GM23338 (cell line): ENCODE measurements around the gene SDHB. TPM values are rescaled to one million over a fixed set of nuclear protein-coding genes. Genes with fewer than 3 reads are reported as not detected.

ENCODE experiments used
- ATAC-seq: fragments of 200-7000 bp; cut with Tn5 transposase; 3 replicates; pipeline ENCODE4 v1.9.1; 2020
- DNase-seq: peaks from one replicate; pipeline ENCODE4 v3.0.0-alpha.2; 2015; ENCODE audit warnings: low spot score
- H2AFZ ChIP-seq: fragments of 200-600 bp; sonication (generic); 2 replicates; pipeline ENCODE4 v1.8.0; 2016; ENCODE audit warnings: antibody characterized with exemption, mild to moderate bottlenecking, moderate library complexity
- H3F3A ChIP-seq: fragments of 200-600 bp; sonication (generic); replicated peaks from 2 replicates; pipeline ENCODE4 v1.8.0; 2017; ENCODE audit warnings: antibody characterized with exemption, mixed run types, low read depth
- H3K27ac ChIP-seq: fragments of 200-600 bp; sonication (generic); 2 replicates; pipeline ENCODE4 v1.6.1; 2016; ENCODE audit warnings: low read depth
- H3K27me3 ChIP-seq: fragments of 200-600 bp; sonication (generic); 2 replicates; pipeline ENCODE4 v1.8.0; 2016; ENCODE audit warnings: mild to moderate bottlenecking, mixed run types, moderate library complexity; ENCODE audit not compliant: insufficient read depth
- H3K36me3 ChIP-seq: fragments of 200-600 bp; sonication (generic); 2 replicates; pipeline ENCODE4 v1.8.0; 2016; ENCODE audit warnings: mild to moderate bottlenecking; ENCODE audit not compliant: insufficient read depth
- H3K4me1 ChIP-seq: fragments of 200-600 bp; sonication (generic); 2 replicates; pipeline ENCODE4 v1.8.0; 2016; ENCODE audit warnings: mild to moderate bottlenecking, moderate library complexity; ENCODE audit not compliant: insufficient read depth
- H3K4me2 ChIP-seq: fragments of 200-600 bp; sonication (generic); 2 replicates; pipeline ENCODE4 v1.7.1; 2017; ENCODE audit warnings: mixed run types
- H3K4me3 ChIP-seq: fragments of 200-600 bp; sonication (generic); 2 replicates; pipeline ENCODE4 v1.6.1; 2016; ENCODE audit warnings: mixed run types
- H3K79me2 ChIP-seq: fragments of 200-600 bp; sonication (generic); replicated peaks from 2 replicates; pipeline ENCODE4 v1.8.0; 2017; ENCODE audit warnings: mild to moderate bottlenecking; ENCODE audit not compliant: insufficient read depth
- H3K9me2 ChIP-seq: fragments of 200-600 bp; sonication (generic); 2 replicates; pipeline ENCODE4 v1.8.0; 2017; ENCODE audit not compliant: insufficient read depth
- H4K20me1 ChIP-seq: fragments of 200-600 bp; sonication (generic); replicated peaks from 2 replicates; pipeline ENCODE4 v1.8.0; 2017; ENCODE audit warnings: mild to moderate bottlenecking; ENCODE audit not compliant: insufficient read depth
- H3K27ac Mint-ChIP-seq: 2 replicates; pipeline ENCODE4 v1.8.0; 2020; ENCODE audit warnings: inconsistent platforms, mild to moderate bottlenecking, moderate library complexity, mixed read lengths
- H3K27me3 Mint-ChIP-seq: 3 replicates; pipeline ENCODE4 v1.8.0; 2022; ENCODE audit warnings: low read depth, mild to moderate bottlenecking, moderate library complexity, mixed read lengths, inconsistent platforms; ENCODE audit not compliant: insufficient read depth, poor library complexity
- H3K36me3 Mint-ChIP-seq: 3 replicates; pipeline ENCODE4 v1.8.0; 2021; ENCODE audit warnings: low read depth, mild to moderate bottlenecking, inconsistent platforms, moderate library complexity, mixed read lengths
- H3K4me1 Mint-ChIP-seq: 3 replicates; pipeline ENCODE4 v1.8.0; 2020; ENCODE audit warnings: mild to moderate bottlenecking, inconsistent platforms, mixed read lengths
- H3K4me3 Mint-ChIP-seq: 3 replicates; pipeline ENCODE4 v1.8.0; 2021; ENCODE audit warnings: moderate library complexity, mild to moderate bottlenecking, inconsistent platforms, mixed read lengths
- H3K9me3 Mint-ChIP-seq: 3 replicates; pipeline ENCODE4 v1.8.0; 2020; ENCODE audit warnings: moderate library complexity, mild to moderate bottlenecking, inconsistent platforms, mixed read lengths
- CREB1 ChIP-seq: fragments of 250-450 bp; sonication (Bioruptor Pico); IDR thresholded peaks from 2 replicates; pipeline ENCODE4 v1.5.0; 2020; ENCODE audit warnings: low read depth, mild to moderate bottlenecking, moderate library complexity
- EZH2 ChIP-seq: fragments of 200-600 bp; sonication (generic); IDR thresholded peaks from one replicate; pipeline ENCODE4 v1.8.0; 2017; ENCODE audit warnings: antibody characterized with exemption, mild to moderate bottlenecking, low read depth; ENCODE audit not compliant: unreplicated experiment
- EZH2phosphoT487 ChIP-seq: fragments of 200-600 bp; sonication (generic); IDR thresholded peaks from one replicate; pipeline ENCODE4 v1.8.1; 2018; ENCODE audit warnings: antibody characterized with exemption; ENCODE audit not compliant: unreplicated experiment
- JUNB ChIP-seq: IDR thresholded peaks from one replicate; pipeline ENCODE4 v1.6.1; 2016; ENCODE audit warnings: antibody characterized with exemption; ENCODE audit not compliant: unreplicated experiment
- NANOG ChIP-seq: IDR thresholded peaks from 2 replicates; pipeline ENCODE4 v1.6.1; 2016; ENCODE audit warnings: antibody characterized with exemption, borderline replicate concordance
- POLR2AphosphoS5 ChIP-seq: IDR thresholded peaks from 2 replicates; pipeline ENCODE4 v1.6.1; 2016; ENCODE audit warnings: antibody characterized with exemption, low read depth
- ZNF114 ChIP-seq: fragments of 250-450 bp; sonication (Bioruptor Pico); IDR thresholded peaks from 2 replicates; pipeline ENCODE4 v1.5.0; 2020; ENCODE audit warnings: mild to moderate bottlenecking, moderate library complexity
- ZNF331 ChIP-seq: fragments of 250-450 bp; sonication (Bioruptor Pico); IDR thresholded peaks from 2 replicates; pipeline ENCODE4 v1.5.0; 2020; ENCODE audit warnings: low read depth, mild to moderate bottlenecking, moderate library complexity
- polyA plus RNA-seq: library from polyadenylated mRNA; unstranded; fragments of >200 nt; fragmentation: Nextera tagmentation; extraction: Ambion mirVana; gene quantifications from 2 replicates; pipeline ENCODE4 v1.2.1, GENCODE V29; 2016
- total RNA-seq: library from RNA; depleted of rRNA; stranded (reverse); fragments of >200 nt; shearing (Covaris generic); gene quantifications from 2 replicates; pipeline ENCODE4 v1.2.3, GENCODE V29; 2014
- TF ChIP-seq, protein P1 (sequence below): IDR thresholded peaks from 2 replicates; pipeline ENCODE4 v1.6.1; 2016; ENCODE audit warnings: antibody characterized with exemption
- TF ChIP-seq, protein P2 (sequence below), 2 experiments: fragments of 200-600 bp in 1 of 2; sonication (generic) in 1 of 2; conservative IDR thresholded peaks; 2 replicates each; pipeline versions ENCODE4 v1.5.1 to v1.6.1; 2016 to 2017; ENCODE audit warnings: antibody characterized with exemption in 2 of 2, low read depth in 2 of 2, mild to moderate bottlenecking in 2 of 2, moderate library complexity in 1 of 2
- TF ChIP-seq, protein P3 (sequence below): fragments of 250-450 bp; sonication (Bioruptor Pico); IDR thresholded peaks from 2 replicates; pipeline ENCODE4 v1.5.0; 2020; ENCODE audit warnings: mild to moderate bottlenecking, moderate library complexity

SDHB gene
- total and polyA plus RNA-seq, 2 experiments from 2014 or later = 72.8 to 112 TPM

DNA sequence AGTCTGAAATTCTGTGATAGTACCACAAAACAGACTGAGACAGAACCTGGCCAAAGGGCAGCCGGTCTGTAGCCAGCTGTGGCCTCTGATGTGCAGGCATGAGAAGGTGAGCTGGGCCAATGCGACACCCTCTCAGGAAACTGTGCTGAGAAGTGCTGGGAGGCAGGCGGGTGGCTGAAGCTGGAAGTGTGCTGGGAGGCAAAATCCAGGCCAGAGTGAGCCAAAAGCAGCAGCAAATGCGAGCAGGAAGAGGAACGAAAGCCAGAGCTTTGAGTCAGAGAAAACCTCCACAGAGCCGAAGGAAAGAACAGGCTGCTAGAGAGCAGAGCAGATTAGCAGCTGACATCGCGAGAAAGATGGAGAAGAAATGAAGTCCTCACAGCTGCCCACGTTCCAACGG lies 31.9 kb downstream of the SDHB start (continued):
- TF ChIP-seq EZH2phosphoT487 = no peak
- TF ChIP-seq, protein P1, sequence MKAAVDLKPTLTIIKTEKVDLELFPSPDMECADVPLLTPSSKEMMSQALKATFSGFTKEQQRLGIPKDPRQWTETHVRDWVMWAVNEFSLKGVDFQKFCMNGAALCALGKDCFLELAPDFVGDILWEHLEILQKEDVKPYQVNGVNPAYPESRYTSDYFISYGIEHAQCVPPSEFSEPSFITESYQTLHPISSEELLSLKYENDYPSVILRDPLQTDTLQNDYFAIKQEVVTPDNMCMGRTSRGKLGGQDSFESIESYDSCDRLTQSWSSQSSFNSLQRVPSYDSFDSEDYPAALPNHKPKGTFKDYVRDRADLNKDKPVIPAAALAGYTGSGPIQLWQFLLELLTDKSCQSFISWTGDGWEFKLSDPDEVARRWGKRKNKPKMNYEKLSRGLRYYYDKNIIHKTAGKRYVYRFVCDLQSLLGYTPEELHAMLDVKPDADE = no peak
- TF ChIP-seq, protein P2, sequence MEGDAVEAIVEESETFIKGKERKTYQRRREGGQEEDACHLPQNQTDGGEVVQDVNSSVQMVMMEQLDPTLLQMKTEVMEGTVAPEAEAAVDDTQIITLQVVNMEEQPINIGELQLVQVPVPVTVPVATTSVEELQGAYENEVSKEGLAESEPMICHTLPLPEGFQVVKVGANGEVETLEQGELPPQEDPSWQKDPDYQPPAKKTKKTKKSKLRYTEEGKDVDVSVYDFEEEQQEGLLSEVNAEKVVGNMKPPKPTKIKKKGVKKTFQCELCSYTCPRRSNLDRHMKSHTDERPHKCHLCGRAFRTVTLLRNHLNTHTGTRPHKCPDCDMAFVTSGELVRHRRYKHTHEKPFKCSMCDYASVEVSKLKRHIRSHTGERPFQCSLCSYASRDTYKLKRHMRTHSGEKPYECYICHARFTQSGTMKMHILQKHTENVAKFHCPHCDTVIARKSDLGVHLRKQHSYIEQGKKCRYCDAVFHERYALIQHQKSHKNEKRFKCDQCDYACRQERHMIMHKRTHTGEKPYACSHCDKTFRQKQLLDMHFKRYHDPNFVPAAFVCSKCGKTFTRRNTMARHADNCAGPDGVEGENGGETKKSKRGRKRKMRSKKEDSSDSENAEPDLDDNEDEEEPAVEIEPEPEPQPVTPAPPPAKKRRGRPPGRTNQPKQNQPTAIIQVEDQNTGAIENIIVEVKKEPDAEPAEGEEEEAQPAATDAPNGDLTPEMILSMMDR (conservative IDR thresholded peaks at IDR 0.05; ENCODE audit: low read depth in 2 of 2) = no peak

DNA sequence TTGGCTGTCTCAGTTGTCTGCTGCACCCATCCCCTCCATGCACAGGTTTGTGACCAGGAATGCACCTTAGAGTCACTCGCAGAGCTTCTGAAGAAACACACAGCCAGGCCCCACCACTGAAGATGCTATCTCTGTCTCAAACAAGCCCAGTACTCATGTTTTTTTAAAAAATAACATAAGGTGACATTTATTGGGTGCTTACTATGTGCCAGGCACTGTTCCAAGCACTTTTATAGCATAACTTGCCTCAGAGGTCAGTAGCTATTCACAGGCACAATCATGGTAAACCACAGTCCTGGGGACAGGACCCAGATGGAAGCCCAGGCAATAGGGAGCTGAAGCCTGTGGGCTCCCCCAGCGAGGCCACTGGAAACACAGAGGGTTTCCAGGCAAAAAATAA lies 33.3 kb downstream of the SDHB start:
- H3K4me2 ChIP-seq = no peak overlapping the region
- H3K4me1 Mint-ChIP-seq = peaks cover 9% of the 10 kb centered on the region
- H3K27ac ChIP-seq = no peak overlapping the region
- no peak overlapping the region for H3K4me3 ChIP-seq
- H3K9me2 ChIP-seq = no peaks in the 10 kb centered on the region
- H2AFZ ChIP-seq = no peak overlapping the region
- no peaks in the 10 kb centered on the region for H3K79me2 ChIP-seq
- H3K27me3 ChIP-seq = no peaks in the 10 kb centered on the region
- H3F3A ChIP-seq = 0 out of 2 replicates have a peak, but pooled peaks cover 8% of the 10 kb centered on the region
- no peaks in the 10 kb centered on the region for H3K9me3 Mint-ChIP-seq
- peaks cover 6% of the 10 kb centered on the region for H3K27me3 Mint-ChIP-seq
- H3K4me1 ChIP-seq = peaks cover 12% of the 10 kb centered on the region
- DNase-seq (no peak), ATAC-seq (no peak)
- peaks cover 69% of the 10 kb centered on the region for H3K36me3 Mint-ChIP-seq
- peaks cover 31% of the 10 kb centered on the region for H3K36me3 ChIP-seq
- no peak overlapping the region for H3K27ac Mint-ChIP-seq
- H4K20me1 ChIP-seq = peaks cover 8% of the 10 kb centered on the region
- no peak overlapping the region for H3K4me3 Mint-ChIP-seq
- TF ChIP-seq JUNB (no peak), CREB1 (CRISPR knock-in tag) (no peak), EZH2 (no peak), NANOG (no peak), ZNF331 (CRISPR knock-in tag) (no peak), POLR2AphosphoS5 (no peak), ZNF114 (CRISPR knock-in tag) (no peak)
- TF ChIP-seq, protein P3, sequence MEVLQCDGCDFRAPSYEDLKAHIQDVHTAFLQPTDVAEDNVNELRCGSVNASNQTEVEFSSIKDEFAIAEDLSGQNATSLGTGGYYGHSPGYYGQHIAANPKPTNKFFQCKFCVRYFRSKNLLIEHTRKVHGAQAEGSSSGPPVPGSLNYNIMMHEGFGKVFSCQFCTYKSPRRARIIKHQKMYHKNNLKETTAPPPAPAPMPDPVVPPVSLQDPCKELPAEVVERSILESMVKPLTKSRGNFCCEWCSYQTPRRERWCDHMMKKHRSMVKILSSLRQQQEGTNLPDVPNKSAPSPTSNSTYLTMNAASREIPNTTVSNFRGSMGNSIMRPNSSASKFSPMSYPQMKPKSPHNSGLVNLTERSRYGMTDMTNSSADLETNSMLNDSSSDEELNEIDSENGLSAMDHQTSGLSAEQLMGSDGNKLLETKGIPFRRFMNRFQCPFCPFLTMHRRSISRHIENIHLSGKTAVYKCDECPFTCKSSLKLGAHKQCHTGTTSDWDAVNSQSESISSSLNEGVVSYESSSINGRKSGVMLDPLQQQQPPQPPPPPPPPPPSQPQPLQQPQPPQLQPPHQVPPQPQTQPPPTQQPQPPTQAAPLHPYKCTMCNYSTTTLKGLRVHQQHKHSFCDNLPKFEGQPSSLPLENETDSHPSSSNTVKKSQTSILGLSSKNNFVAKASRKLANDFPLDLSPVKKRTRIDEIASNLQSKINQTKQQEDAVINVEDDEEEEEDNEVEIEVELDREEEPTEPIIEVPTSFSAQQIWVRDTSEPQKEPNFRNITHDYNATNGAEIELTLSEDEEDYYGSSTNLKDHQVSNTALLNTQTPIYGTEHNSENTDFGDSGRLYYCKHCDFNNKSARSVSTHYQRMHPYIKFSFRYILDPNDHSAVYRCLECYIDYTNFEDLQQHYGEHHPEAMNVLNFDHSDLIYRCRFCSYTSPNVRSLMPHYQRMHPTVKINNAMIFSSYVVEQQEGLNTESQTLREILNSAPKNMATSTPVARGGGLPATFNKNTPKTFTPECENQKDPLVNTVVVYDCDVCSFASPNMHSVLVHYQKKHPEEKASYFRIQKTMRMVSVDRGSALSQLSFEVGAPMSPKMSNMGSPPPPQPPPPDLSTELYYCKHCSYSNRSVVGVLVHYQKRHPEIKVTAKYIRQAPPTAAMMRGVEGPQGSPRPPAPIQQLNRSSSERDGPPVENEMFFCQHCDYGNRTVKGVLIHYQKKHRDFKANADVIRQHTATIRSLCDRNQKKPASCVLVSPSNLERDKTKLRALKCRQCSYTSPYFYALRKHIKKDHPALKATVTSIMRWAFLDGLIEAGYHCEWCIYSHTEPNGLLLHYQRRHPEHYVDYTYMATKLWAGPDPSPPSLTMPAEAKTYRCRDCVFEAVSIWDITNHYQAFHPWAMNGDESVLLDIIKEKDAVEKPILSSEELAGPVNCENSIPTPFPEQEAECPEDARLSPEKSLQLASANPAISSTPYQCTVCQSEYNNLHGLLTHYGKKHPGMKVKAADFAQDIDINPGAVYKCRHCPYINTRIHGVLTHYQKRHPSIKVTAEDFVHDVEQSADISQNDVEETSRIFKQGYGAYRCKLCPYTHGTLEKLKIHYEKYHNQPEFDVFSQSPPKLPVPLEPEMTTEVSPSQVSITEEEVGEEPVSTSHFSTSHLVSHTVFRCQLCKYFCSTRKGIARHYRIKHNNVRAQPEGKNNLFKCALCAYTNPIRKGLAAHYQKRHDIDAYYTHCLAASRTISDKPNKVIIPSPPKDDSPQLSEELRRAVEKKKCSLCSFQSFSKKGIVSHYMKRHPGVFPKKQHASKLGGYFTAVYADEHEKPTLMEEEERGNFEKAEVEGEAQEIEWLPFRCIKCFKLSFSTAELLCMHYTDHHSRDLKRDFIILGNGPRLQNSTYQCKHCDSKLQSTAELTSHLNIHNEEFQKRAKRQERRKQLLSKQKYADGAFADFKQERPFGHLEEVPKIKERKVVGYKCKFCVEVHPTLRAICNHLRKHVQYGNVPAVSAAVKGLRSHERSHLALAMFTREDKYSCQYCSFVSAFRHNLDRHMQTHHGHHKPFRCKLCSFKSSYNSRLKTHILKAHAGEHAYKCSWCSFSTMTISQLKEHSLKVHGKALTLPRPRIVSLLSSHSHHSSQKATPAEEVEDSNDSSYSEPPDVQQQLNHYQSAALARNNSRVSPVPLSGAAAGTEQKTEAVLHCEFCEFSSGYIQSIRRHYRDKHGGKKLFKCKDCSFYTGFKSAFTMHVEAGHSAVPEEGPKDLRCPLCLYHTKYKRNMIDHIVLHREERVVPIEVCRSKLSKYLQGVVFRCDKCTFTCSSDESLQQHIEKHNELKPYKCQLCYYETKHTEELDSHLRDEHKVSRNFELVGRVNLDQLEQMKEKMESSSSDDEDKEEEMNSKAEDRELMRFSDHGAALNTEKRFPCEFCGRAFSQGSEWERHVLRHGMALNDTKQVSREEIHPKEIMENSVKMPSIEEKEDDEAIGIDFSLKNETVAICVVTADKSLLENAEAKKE (CRISPR knock-in tag) = no peak
- TF ChIP-seq, protein P2 (conservative IDR thresholded peaks at IDR 0.05; ENCODE audit: low read depth in 2 of 2) = no peak
